SK-N-SH (cell line): ENCODE results near the gene JAKMIP1. TPM values are rescaled to one million over a fixed set of nuclear protein-coding genes. Genes with fewer than 3 reads are reported as not detected.

ENCODE experiments used
- CTCF ChIA-PET: fragments of 300-600, 350-600 bp; formaldehyde crosslinking; extraction: SDS; loops from one replicate; lab custom pipeline; 2021; lab: Yijun Ruan, JAX
- POLR2A ChIA-PET: fragments of 350-600 bp; sonication (Branson Sonifier 250); formaldehyde crosslinking; extraction: SDS; loops from one replicate; lab custom pipeline; 2020; ENCODE audit warnings: antibody characterized with exemption, inconsistent platforms; lab: Yijun Ruan, JAX
- DNase-seq: peaks from one replicate; pipeline ENCODE4 v3.0.0; 2012
- H2AFZ ChIP-seq: fragments of 200-600 bp; sonication (generic); 2 replicates; pipeline ENCODE4 v1.8.1; 2016; ENCODE audit warnings: antibody characterized with exemption, mild to moderate bottlenecking, low read depth
- H3F3A ChIP-seq: fragments of 200-600 bp; sonication (generic); replicated peaks from 2 replicates; pipeline ENCODE3; 2016; ENCODE audit warnings: antibody characterized with exemption, mild to moderate bottlenecking; ENCODE audit not compliant: insufficient read depth
- H3K27ac ChIP-seq, 2 experiments: fragments of 200-500 bp in 1 of 2; fragments of 200-600 bp in 1 of 2; sonication (Bioruptor generic) in 1 of 2; sonication (generic), shearing (Covaris generic) in 1 of 2; 2 replicates each; pipeline versions ENCODE4 v1.5.1 to v1.6.1; 2014 to 2016; ENCODE audit warnings: low read depth in 2 of 2, inconsistent platforms in 1 of 2, low read length in 1 of 2, mild to moderate bottlenecking in 1 of 2, mixed read lengths in 1 of 2
- H3K27me3 ChIP-seq: fragments of 200-600 bp; sonication (generic), shearing (Covaris generic); 2 replicates; pipeline ENCODE4 v1.6.1; 2016; ENCODE audit warnings: mixed run types; ENCODE audit not compliant: insufficient read depth
- H3K36me3 ChIP-seq, 2 experiments: fragments of 200-500 bp in 1 of 2; fragments of 200-600 bp in 1 of 2; sonication (Bioruptor generic) in 1 of 2; sonication (generic) in 1 of 2; replicated peaks in 1 of 2; 2 replicates each; pipeline versions ENCODE3 to v1.5.1; 2014 to 2016; ENCODE audit warnings: low read length in 1 of 2, mild to moderate bottlenecking in 1 of 2; ENCODE audit not compliant: insufficient read depth in 2 of 2, control insufficient read depth in 1 of 2
- H3K4me1 ChIP-seq, 2 experiments: fragments of 200-500 bp in 1 of 2; fragments of 200-600 bp in 1 of 2; sonication (Bioruptor generic) in 1 of 2; sonication (generic), shearing (Covaris generic) in 1 of 2; 2 replicates each; pipeline versions ENCODE4 v1.5.1 to v1.6.1; 2014 to 2016; ENCODE audit warnings: low read depth in 1 of 2, low read length in 1 of 2, mixed run types in 1 of 2; ENCODE audit not compliant: insufficient read depth in 2 of 2, control insufficient read depth in 1 of 2
- H3K4me2 ChIP-seq: fragments of 200-600 bp; sonication (generic), shearing (Covaris generic); 2 replicates; pipeline ENCODE4 v1.6.1; 2017; ENCODE audit warnings: mixed run types
- H3K4me3 ChIP-seq, 2 experiments: fragments of 200-500 bp in 1 of 2; fragments of 200-600 bp in 1 of 2; sonication (Bioruptor generic) in 1 of 2; sonication (generic), shearing (Covaris generic) in 1 of 2; 2 replicates each; pipeline versions ENCODE4 v1.5.1 to v1.8.1; 2014 to 2016; ENCODE audit warnings: low read depth in 2 of 2, inconsistent platforms in 1 of 2, low read length in 1 of 2, mild to moderate bottlenecking in 1 of 2, mixed read lengths in 1 of 2, moderate library complexity in 1 of 2
- H3K79me2 ChIP-seq: fragments of 200-600 bp; sonication (generic); 2 replicates; pipeline ENCODE4 v1.8.1; 2017; ENCODE audit warnings: mild to moderate bottlenecking; ENCODE audit not compliant: insufficient read depth
- H3K9ac ChIP-seq: fragments of 200-600 bp; sonication (generic); 2 replicates; pipeline ENCODE4 v1.6.1; 2017; ENCODE audit warnings: mixed run types
- H3K9me2 ChIP-seq: fragments of 200-600 bp; sonication (generic); 2 replicates; pipeline ENCODE4 v1.6.1; 2017; ENCODE audit warnings: mixed run types
- H3K9me3 ChIP-seq: fragments of 200-600 bp; sonication (generic); 2 replicates; pipeline ENCODE4 v1.6.1; 2017; ENCODE audit warnings: mixed run types, mild to moderate bottlenecking, moderate library complexity
- H4K20me1 ChIP-seq: fragments of 200-600 bp; sonication (generic); 2 replicates; pipeline ENCODE4 v1.6.1; 2017; ENCODE audit warnings: mild to moderate bottlenecking, mixed run types; ENCODE audit not compliant: insufficient read depth
- CHD2 ChIP-seq: fragments of 150-350 bp; IDR thresholded peaks from 2 replicates; pipeline ENCODE4 v1.6.1; 2018; ENCODE audit warnings: low read length; ENCODE audit not compliant: partially characterized antibody
- EP300 ChIP-seq, 2 experiments: IDR thresholded peaks; 2 replicates each; pipeline versions ENCODE4 v1.4.0 to v1.6.1; 2012; ENCODE audit warnings: borderline replicate concordance in 1 of 2, low read depth in 1 of 2, low read length in 1 of 2
- GATA2 ChIP-seq: sonication (generic); formaldehyde crosslinking; IDR thresholded peaks from 2 replicates; pipeline ENCODE4 v1.5.0; 2020; ENCODE audit warnings: mild to moderate bottlenecking, missing genetic modification reagents
- MEF2A ChIP-seq: IDR thresholded peaks from 2 replicates; pipeline ENCODE4 v1.4.0; 2012; ENCODE audit warnings: low read depth, borderline replicate concordance
- MXI1 ChIP-seq: IDR thresholded peaks from 2 replicates; pipeline ENCODE4 v1.6.1; 2012; ENCODE audit warnings: mild to moderate bottlenecking, low read depth, low read length, improper control_type of control experiment
- NFIC ChIP-seq: IDR thresholded peaks from 2 replicates; pipeline ENCODE4 v1.4.0; 2012; ENCODE audit warnings: borderline replicate concordance
- NRF1 ChIP-seq: IDR thresholded peaks from 2 replicates; pipeline ENCODE4 v1.6.1; 2012; ENCODE audit warnings: low read depth, mild to moderate bottlenecking, low read length
- POLR2AphosphoS5 ChIP-seq: IDR thresholded peaks from 2 replicates; pipeline ENCODE4 v1.6.1; 2012; ENCODE audit warnings: low read depth, low read length
- RAD21 ChIP-seq: IDR thresholded peaks from 2 replicates; pipeline ENCODE4 v1.6.1; 2012; ENCODE audit warnings: mild to moderate bottlenecking, low read length
- RFX5 ChIP-seq: IDR thresholded peaks from 2 replicates; pipeline ENCODE4 v1.6.1; 2012; ENCODE audit warnings: mild to moderate bottlenecking, improper control_type of control experiment, low read length
- SMC3 ChIP-seq: IDR thresholded peaks from 2 replicates; pipeline ENCODE4 v1.6.1; 2012; ENCODE audit warnings: low read depth, low read length, improper control_type of control experiment
- TAF1 ChIP-seq: IDR thresholded peaks from 2 replicates; pipeline ENCODE4 v1.6.1; 2012; ENCODE audit warnings: low read depth, mild to moderate bottlenecking, low read length, moderate library complexity, borderline replicate concordance
- YY1 ChIP-seq: IDR thresholded peaks from 2 replicates; pipeline ENCODE4 v1.4.0; 2012; ENCODE audit warnings: low read depth, mild to moderate bottlenecking
- WGBS: methylation state at CpG from one replicate; pipeline ENCODE4 v1.1.6; 2017; ENCODE audit warnings: low lambda C conversion rate; 5-methylcytosine and 5-hydroxymethylcytosine counted together
- polyA plus RNA-seq, 3 experiments: library from polyadenylated mRNA; depleted of rRNA; stranded (reverse); fragments of >200 nt; gene quantifications; 2 replicates each; pipeline ENCODE4 v1.2.3, GENCODE V29; 2012
- TF ChIP-seq, protein P1 (sequence below): fragments of 200-600 bp; sonication (generic); IDR thresholded peaks from 2 replicates; pipeline ENCODE4 v1.6.1; 2017; ENCODE audit warnings: antibody characterized with exemption, mild to moderate bottlenecking, moderate library complexity
- TF ChIP-seq, protein P2 (sequence below): fragments of 150-350 bp; IDR thresholded peaks from 2 replicates; pipeline ENCODE4 v1.6.1; 2016; ENCODE audit warnings: mild to moderate bottlenecking, low read depth, low read length
- TF ChIP-seq, protein P3 (sequence below): IDR thresholded peaks from 2 replicates; pipeline ENCODE4 v1.6.1; 2012; ENCODE audit warnings: mild to moderate bottlenecking, low read depth, low read length, moderate library complexity
- TF ChIP-seq, protein P4 (sequence below): IDR thresholded peaks from 2 replicates; pipeline ENCODE4 v1.4.0; 2012; ENCODE audit warnings: low read depth
- TF ChIP-seq, protein P5 (sequence below): IDR thresholded peaks from 2 replicates; pipeline ENCODE4; 2012

The JAKMIP1 gene
- polyA plus RNA-seq, 1 of the 3 experiments (the other 2 are of a cell fraction), result 0.54 TPM

DNA sequence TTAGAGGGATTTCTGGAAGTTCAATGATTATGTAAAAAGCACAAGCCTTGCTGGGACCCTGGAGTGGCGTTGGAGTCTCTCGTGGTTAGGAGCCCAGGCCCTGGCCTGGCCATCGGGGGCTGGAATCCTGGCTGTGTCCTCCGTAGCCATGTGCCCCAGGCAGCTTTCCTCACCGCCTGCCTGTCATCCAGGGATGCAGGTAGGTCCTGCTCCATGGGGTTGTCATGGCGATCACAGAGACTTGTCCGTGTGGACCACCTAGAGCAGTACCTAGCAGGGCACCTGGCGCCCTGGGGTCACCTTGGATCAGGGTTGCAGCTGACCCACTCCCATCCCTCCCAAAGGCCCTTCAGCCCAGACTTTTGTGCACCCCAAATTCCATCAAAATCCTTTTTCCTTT lies 39.1 kb upstream of the JAKMIP1 start:
- Histone ChIP-seq H3K9me3 (no peaks in the 10 kb centered on the region), H3F3A (no peaks in the 10 kb centered on the region), H3K36me3 (no peaks in the 10 kb centered on the region), H3K27ac (no peak overlapping the region), H3K4me3 (no peak overlapping the region), H2AFZ (no peak overlapping the region), H3K4me2 (no peak overlapping the region), H3K79me2 (no peaks in the 10 kb centered on the region), H4K20me1 (no peaks in the 10 kb centered on the region), H3K4me1 (no peaks in the 10 kb centered on the region; a peak in 1 of 4 replicates), H3K9me2 (no peaks in the 10 kb centered on the region), H3K9ac (no peak overlapping the region), H3K27me3 (no peaks in the 10 kb centered on the region)
- TF ChIP-seq MEF2A (no peak), YY1 (no peak), POLR2AphosphoS5 (no peak), SMC3 (no peak), NRF1 (no peak), NFIC (no peak), GATA2 (CRISPR knock-in tag) (no peak), RFX5 (no peak), RAD21 (no peak), TAF1 (no peak), MXI1 (no peak), EP300 (IDR thresholded peaks at IDR 0.05; ENCODE audit: borderline replicate concordance in 1 of 2, low read depth in 1 of 2, low read length in 1 of 2) (no peak), CHD2 (no peak)
- TF ChIP-seq, protein P1, sequence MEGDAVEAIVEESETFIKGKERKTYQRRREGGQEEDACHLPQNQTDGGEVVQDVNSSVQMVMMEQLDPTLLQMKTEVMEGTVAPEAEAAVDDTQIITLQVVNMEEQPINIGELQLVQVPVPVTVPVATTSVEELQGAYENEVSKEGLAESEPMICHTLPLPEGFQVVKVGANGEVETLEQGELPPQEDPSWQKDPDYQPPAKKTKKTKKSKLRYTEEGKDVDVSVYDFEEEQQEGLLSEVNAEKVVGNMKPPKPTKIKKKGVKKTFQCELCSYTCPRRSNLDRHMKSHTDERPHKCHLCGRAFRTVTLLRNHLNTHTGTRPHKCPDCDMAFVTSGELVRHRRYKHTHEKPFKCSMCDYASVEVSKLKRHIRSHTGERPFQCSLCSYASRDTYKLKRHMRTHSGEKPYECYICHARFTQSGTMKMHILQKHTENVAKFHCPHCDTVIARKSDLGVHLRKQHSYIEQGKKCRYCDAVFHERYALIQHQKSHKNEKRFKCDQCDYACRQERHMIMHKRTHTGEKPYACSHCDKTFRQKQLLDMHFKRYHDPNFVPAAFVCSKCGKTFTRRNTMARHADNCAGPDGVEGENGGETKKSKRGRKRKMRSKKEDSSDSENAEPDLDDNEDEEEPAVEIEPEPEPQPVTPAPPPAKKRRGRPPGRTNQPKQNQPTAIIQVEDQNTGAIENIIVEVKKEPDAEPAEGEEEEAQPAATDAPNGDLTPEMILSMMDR, result no peak
- TF ChIP-seq, protein P2, sequence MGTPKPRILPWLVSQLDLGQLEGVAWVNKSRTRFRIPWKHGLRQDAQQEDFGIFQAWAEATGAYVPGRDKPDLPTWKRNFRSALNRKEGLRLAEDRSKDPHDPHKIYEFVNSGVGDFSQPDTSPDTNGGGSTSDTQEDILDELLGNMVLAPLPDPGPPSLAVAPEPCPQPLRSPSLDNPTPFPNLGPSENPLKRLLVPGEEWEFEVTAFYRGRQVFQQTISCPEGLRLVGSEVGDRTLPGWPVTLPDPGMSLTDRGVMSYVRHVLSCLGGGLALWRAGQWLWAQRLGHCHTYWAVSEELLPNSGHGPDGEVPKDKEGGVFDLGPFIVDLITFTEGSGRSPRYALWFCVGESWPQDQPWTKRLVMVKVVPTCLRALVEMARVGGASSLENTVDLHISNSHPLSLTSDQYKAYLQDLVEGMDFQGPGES, result no peak
- 0% methylated on average over 1 of the region's 8 CpGs for WGBS
- DNase-seq, result no peak
- ChIA-PET CTCF (interaction anchor here (2.2 to 4.1 kb wide), 2 partner anchors 10 to 88 kb away, joined by 9 to 37 read pairs; no protein-coding TSS in a partner anchor), POLR2A (no interaction called here)

DNA sequence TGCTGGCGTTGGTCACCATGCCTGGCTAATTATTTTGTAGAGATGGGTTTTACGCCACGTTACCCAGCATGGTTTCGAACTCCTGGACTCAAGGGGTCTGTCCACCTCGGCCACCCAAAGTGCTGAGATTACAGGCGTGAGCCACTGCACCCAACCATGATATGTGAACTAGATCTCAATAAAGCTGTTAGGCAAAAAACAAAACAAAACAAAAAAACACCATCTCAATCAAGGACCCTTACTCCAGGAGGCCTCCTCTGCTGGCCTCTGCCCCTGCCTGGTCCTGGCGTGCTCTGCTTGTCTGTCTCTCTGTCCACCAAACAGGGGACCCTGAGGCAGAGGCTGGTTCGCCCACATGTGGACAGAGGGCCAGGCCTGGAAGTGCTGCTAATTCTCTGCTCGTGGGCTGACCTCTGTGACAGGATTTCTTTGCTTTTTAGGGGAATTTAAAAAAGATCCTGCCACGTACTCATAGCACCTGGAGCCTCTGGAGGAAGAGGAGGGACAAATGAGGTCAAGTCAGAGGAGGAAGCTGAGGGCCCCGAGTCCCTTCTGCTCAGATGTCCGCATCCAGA lies 36.6 kb upstream of the JAKMIP1 start:
- DNase-seq, result no peak
- no peak overlapping the region for H2AFZ ChIP-seq
- 43% methylated on average over 10 of the region's 12 CpGs for WGBS
- CTCF ChIA-PET, result interaction anchor here (1.8 kb wide), 1 partner anchor 14 kb away, joined by 4 read pairs; no protein-coding TSS in a partner anchor
- H3K4me2 ChIP-seq, result no peak overlapping the region
- no peaks in the 10 kb centered on the region for H3K79me2 ChIP-seq
- H3K9me3 ChIP-seq, result no peaks in the 10 kb centered on the region
- no peaks in the 10 kb centered on the region for H3K27me3 ChIP-seq
- no peaks in the 10 kb centered on the region for H3F3A ChIP-seq
- peaks cover 0 to under 1% of the 10 kb centered on the region in 2 experiments; a peak in 1 of 4 replicates for H3K4me1 ChIP-seq
- no peak overlapping the region for H3K9ac ChIP-seq
- no peaks in the 10 kb centered on the region for H3K9me2 ChIP-seq
- POLR2A ChIA-PET, result no interaction called here
- no peak overlapping the region for H3K4me3 ChIP-seq
- no peaks in the 10 kb centered on the region for H4K20me1 ChIP-seq
- no peaks in the 10 kb centered on the region for H3K36me3 ChIP-seq
- H3K27ac ChIP-seq, result no peak overlapping the region
- TF ChIP-seq, protein P3, sequence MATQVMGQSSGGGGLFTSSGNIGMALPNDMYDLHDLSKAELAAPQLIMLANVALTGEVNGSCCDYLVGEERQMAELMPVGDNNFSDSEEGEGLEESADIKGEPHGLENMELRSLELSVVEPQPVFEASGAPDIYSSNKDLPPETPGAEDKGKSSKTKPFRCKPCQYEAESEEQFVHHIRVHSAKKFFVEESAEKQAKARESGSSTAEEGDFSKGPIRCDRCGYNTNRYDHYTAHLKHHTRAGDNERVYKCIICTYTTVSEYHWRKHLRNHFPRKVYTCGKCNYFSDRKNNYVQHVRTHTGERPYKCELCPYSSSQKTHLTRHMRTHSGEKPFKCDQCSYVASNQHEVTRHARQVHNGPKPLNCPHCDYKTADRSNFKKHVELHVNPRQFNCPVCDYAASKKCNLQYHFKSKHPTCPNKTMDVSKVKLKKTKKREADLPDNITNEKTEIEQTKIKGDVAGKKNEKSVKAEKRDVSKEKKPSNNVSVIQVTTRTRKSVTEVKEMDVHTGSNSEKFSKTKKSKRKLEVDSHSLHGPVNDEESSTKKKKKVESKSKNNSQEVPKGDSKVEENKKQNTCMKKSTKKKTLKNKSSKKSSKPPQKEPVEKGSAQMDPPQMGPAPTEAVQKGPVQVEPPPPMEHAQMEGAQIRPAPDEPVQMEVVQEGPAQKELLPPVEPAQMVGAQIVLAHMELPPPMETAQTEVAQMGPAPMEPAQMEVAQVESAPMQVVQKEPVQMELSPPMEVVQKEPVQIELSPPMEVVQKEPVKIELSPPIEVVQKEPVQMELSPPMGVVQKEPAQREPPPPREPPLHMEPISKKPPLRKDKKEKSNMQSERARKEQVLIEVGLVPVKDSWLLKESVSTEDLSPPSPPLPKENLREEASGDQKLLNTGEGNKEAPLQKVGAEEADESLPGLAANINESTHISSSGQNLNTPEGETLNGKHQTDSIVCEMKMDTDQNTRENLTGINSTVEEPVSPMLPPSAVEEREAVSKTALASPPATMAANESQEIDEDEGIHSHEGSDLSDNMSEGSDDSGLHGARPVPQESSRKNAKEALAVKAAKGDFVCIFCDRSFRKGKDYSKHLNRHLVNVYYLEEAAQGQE, result no peak
- TF ChIP-seq, protein P4, sequence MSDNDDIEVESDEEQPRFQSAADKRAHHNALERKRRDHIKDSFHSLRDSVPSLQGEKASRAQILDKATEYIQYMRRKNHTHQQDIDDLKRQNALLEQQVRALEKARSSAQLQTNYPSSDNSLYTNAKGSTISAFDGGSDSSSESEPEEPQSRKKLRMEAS, result no peak
- TF ChIP-seq, protein P5, sequence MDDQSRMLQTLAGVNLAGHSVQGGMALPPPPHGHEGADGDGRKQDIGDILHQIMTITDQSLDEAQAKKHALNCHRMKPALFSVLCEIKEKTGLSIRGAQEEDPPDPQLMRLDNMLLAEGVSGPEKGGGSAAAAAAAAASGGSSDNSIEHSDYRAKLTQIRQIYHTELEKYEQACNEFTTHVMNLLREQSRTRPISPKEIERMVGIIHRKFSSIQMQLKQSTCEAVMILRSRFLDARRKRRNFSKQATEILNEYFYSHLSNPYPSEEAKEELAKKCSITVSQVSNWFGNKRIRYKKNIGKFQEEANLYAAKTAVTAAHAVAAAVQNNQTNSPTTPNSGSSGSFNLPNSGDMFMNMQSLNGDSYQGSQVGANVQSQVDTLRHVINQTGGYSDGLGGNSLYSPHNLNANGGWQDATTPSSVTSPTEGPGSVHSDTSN, result no peak
